Islet of Langerhans (tissue), 1 donor: Measurements from ENCODE around the gene PRR7.
"Not testable (repeated sequence)": the region's sequence is repeated elsewhere in the genome, so short reads cannot be mapped to it uniquely, and the experiment has no call there.

ENCODE experiments used
- FAIRE-seq: peaks from one replicate; lab custom pipeline; 2011; peaks lifted over from hg19 to GRCh38; lab: Jason Lieb, UNC

PRR7 gene

GRCh38 chr5:177484902-177485549 lies 38.4 kb downstream of the PRR7 start:
- no peak for FAIRE-seq

DNA sequence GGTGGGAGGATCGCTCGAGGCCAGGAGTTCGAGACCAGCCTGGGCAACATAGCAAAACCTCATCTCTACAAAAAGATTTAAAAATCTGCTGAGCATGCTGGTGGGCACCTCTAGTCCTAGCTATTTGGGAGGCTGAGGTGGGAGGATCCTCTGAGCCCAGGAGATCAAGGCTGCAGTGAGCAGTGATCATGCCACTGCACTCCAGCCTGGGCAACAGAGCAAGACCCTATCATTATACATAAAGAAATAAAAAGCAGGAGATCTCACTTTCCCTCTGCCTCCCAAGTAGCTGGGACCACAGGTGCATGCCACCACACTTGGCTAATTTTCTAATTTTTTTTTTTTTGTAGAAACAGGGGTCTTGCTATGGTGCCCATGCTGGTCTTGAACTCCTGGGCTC lies 39.1 kb downstream of the PRR7 start:
- not testable (repeated sequence) for FAIRE-seq

DNA sequence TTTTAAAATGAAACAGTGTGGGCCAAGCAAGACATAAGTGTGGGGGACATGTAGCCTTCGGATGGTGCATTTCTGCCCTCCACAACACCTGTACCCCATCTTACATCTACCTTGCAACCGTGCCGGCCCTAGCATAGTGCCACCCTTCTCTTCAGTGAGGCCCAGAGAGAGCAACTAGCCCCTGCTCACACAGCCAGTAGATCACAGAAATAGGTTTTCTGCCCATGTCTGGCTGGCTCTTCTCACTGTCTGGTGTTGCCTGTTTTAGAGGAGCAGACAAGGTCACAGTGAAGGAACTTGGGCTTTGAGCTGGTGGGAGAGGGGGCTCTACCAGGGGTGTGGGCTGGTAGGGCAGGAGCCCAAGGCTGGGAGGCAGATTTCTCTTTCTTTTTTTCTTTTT lies 39.6 kb downstream of the PRR7 start:
- no peak for FAIRE-seq

- FAIRE-seq = no peak
Observed at GRCh38 chr5:177487144-177487543, 40.5 kb downstream of the PRR7 start.

GRCh38 chr5:177487975-177488374 lies 41.4 kb downstream of the PRR7 start:
- no peak for FAIRE-seq

GRCh38 chr5:177489119-177489716 lies 42.6 kb downstream of the PRR7 start:
- no peak for FAIRE-seq

DNA sequence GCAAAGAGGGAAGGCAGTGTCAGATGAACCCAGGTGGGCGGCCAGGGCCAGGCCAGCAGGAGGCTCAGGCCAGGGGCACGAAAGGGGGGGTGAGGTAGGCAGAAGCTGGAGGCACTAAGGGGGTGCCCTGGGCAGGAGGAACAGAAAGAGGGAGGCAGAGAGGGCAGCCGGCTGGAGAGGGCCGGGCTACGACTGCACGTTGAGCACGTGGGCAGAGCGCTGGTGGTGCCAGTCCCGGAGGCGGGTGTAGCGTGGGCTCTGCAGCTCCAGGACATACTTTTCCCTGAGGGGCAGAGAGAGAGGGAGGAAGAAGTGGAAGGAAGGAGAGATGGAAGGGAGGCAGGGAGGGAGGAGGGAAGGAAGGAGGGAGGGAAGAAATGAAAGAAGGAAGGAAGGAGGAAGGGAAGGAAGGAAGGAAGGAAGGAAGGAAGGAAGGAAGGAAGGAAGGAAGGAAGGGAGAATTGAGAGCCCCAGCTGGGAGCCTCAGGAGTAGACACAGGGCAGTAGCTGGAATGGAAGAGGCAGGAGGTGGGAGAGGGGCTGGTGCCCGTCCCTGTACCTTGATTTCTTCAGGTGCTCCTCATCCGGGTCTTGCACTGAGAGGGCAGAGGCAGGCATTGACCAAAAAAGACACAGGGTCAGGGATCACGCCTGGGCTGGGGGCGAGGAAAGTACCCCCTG lies 43.8 kb downstream of the PRR7 start:
- no peak for FAIRE-seq

DNA sequence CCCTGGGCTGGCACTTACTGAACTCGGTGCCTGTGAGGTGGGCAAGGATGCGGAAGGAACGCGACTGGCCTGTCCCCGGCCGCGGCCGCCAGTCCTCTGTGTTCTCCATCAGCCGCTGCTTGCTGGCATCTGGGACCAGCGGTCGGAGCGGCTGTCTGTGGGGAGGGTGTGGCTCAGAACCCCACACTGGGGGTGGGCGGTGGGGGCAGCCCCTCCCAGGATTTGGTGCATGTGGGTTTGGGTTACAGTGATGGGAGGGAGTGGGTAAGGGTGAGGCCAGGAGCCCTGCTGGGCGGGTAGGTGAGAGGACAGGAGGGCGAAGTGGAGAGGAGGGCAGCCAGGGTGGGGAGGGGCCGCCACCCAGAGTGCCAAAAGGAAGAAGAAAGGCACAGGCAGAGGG lies 44.4 kb downstream of the PRR7 start:
- no peak for FAIRE-seq

GRCh38 chr5:177491429-177491945 lies 44.9 kb downstream of the PRR7 start:
- FAIRE-seq = no peak

DNA sequence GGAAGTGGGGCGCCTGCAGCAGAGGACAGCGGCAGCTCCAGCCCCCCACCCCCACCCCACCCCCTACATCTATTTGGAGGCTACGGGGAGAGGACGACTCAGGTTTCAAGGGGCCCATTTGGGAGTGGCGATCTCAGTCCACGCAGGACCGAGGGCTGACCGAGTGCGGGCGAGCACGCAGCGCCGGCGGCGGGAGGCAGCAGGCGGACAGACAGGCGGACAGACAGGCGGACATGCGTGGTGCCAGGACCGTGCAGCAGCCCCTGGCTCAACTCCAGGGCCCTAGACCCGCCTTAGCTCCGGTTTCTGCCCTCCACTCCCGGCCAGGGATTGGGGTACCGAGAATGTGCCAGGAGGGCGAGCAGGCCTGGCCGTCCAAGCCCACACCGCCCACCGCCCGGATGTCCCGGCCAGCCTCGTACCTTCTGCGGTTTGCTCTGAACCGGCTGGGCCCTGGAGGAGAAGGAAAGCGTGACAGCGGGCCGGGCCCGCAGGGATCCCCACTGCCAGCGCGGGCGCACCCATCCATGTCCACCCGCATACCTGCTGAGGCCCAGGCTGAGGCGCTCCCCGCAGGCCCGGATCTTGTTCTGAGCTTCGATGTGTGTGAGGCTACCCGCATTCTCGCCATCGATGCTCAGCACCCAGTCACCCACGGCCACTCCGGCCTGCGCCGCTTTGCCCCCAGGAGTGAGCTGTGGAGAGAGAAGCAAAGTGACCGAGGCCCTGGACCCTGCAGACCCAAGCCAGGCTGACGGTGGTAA lies 45.6 kb downstream of the PRR7 start:
- no peak for FAIRE-seq

DNA sequence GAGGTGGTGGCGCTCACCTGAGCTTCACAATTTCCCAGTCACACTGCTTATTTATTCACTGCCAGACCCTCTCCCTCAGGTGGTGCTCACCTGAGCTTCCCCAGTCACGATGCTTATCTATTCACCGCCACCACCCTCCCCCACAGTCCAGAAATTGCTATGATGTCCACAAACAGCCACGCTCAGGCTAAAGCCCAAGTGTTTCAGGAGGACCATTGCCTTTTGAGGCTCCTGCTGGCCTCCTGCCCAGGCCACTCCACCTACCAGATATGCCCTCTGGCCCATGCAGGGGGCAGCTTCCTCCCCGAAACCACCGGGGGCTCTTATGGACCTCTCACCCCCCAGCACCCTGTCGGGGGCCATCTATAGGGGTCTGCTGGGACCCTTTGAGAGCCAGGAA lies 46.2 kb downstream of the PRR7 start:
- no peak for FAIRE-seq

GRCh38 chr5:177493795-177494345 lies 47.3 kb downstream of the PRR7 start:
- no peak for FAIRE-seq

DNA sequence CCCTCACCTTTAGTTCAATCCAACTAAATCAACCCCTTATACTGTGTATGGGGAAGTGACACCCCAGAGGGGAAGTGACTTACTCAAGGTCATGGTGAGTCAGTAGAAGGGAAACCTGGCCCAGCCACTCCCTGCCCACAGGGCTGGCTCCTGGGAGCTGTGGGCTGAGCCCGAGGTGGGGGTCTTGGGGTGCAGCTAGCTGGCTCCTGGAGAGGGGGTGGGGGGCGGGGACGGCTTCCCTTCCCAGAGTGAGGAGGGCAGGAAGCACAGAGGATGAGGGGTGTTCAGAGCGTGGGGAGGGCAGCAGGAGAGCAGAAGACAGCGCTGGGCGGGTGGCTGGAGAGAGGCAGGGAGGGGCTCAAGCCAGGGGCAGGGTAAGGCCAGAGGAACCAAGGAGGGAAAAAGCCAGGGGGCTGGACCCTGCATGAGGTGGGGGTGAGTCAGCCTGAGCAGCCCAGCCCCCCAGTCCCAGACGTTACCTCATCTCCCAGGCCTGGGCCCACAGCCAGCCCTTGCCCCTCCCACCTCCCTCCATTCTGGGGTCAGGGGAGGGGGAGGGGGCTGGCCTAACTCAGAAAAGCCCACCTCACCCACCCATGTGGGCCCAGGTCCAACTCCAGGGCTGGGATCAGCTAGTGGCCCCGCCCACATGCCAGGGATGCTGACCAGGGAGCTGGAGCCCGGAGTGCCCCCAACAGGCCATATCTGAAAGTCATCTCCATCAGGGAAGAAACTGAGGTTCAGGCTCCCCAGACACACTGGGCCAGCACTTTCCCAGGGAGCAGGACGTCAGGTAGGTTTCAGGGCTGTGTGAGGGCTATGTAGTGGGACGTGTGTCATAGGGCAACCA lies 48.0 kb downstream of the PRR7 start:
- no peak for FAIRE-seq

- no peak for FAIRE-seq
Observed at GRCh38 chr5:177495243-177496060, 48.8 kb downstream of the PRR7 start.

GRCh38 chr5:177496070-177496726 lies 49.6 kb downstream of the PRR7 start:
- no peak for FAIRE-seq

- FAIRE-seq = no peak
Observed at GRCh38 chr5:177496727-177497291, 50.2 kb downstream of the PRR7 start.

DNA sequence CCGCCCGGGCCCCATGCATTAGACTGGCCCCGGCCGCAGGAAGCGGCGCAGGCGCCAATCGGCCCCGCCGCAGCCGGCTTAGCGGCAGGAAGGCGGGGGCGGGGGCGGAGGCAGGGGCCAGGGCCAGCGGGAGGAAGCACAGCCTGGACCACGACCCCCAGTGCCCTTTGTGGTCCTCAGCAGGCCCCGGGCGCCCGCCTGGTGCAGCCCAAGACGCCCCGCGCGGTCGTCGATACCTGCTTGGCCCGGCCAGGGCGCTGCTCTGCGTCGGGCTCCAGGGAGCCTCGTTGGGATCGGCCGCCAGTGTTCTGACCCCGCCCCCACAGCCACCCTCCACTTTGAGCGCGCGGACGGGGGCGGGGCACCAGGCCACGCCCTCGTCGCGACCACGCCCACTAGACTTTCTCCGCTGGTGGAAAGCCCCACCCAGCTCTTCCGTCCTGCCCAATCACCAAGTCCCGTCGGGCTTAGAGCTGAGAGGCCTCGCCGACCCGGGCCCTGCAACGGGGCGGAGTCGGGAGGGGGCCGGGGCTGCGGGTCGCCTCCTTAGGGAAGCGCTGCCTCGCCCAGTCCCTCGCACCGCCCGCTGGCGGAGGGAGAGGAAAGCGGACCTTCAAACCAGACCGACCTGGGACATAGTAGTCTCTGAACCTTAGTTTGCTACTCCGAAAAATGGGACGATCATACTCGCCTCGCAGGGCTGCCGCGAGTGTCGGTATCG lies 50.8 kb downstream of the PRR7 start, which contains the start of gene PDLIM7:
Gene PDLIM7, minus strand, starts transcription at position 313 of the 721 bp plus-strand sequence. CDS start 1,092 bp downstream, outside the sequence.
- no peak for FAIRE-seq

GRCh38 chr5:177498013-177498787 lies 51.6 kb downstream of the PRR7 start:
- FAIRE-seq = no peak
